ENCODE measurements around the gene DHRS4L2.

The DHRS4L2 gene

GRCh38 chr14:23950411-23951135, 38.2 kb upstream of the DHRS4L2 start:
- TF ChIP-seq FOXP2 (optimal IDR thresholded peaks at IDR 0.05; ENCODE audit: borderline replicate concordance, extremely low read depth, extremely low read length, insufficient read depth) (no peak), POLR2AphosphoS5 (IDR thresholded peaks at IDR 0.05; ENCODE audit: low read depth, low read length) (no peak), SIN3A (IDR thresholded peaks at IDR 0.05; ENCODE audit: borderline replicate concordance, insufficient read depth, low read length) (no peak), REST (IDR thresholded peaks at IDR 0.05; ENCODE audit: insufficient read depth in 1 of 2, low read depth in 2 of 2, low read length in 2 of 2) (no peak), TAF1 (IDR thresholded peaks at IDR 0.05; ENCODE audit: borderline replicate concordance, insufficient read depth, low read length) (no peak)

GRCh38 chr14:23951590-23952201, 37.0 kb upstream of the DHRS4L2 start:
- TF ChIP-seq TAF1 (IDR thresholded peaks at IDR 0.05; ENCODE audit: borderline replicate concordance, insufficient read depth, low read length) (no peak), FOXP2 (optimal IDR thresholded peaks at IDR 0.05; ENCODE audit: borderline replicate concordance, extremely low read depth, extremely low read length, insufficient read depth) (no peak), SIN3A (IDR thresholded peaks at IDR 0.05; ENCODE audit: borderline replicate concordance, insufficient read depth, low read length) (no peak), POLR2AphosphoS5 (IDR thresholded peaks at IDR 0.05; ENCODE audit: low read depth, low read length) (no peak), REST (IDR thresholded peaks at IDR 0.05; ENCODE audit: insufficient read depth in 1 of 2, low read depth in 2 of 2, low read length in 2 of 2) (no peak)

GRCh38 chr14:23953464-23954278, 35.1 kb upstream of the DHRS4L2 start, which contains the start of gene DHRS4:
DHRS4 (plus strand) TSS chr14:23953770; CDS start chr14:23953789, 19 bp downstream.
- TF ChIP-seq FOXP2 (optimal IDR thresholded peaks at IDR 0.05; ENCODE audit: borderline replicate concordance, extremely low read depth, extremely low read length, insufficient read depth) (no peak), POLR2AphosphoS5 (IDR thresholded peaks at IDR 0.05; ENCODE audit: low read depth, low read length) (peak; percentile 65), TAF1 (IDR thresholded peaks at IDR 0.05; ENCODE audit: borderline replicate concordance, insufficient read depth, low read length) (0 out of 2 replicates have a peak, but pooled peaks have one; percentile 50), REST (IDR thresholded peaks at IDR 0.05; ENCODE audit: insufficient read depth in 1 of 2, low read depth in 2 of 2, low read length in 2 of 2) (0 out of 4 replicates have a peak, but pooled peaks of 1 of the 2 experiments have one; percentile 20)

GRCh38 chr14:23984891-23985602, 3.7 kb upstream of the DHRS4L2 start:
- TF ChIP-seq SIN3A (IDR thresholded peaks at IDR 0.05; ENCODE audit: borderline replicate concordance, insufficient read depth, low read length) (no peak), POLR2AphosphoS5 (IDR thresholded peaks at IDR 0.05; ENCODE audit: low read depth, low read length) (no peak), FOXP2 (optimal IDR thresholded peaks at IDR 0.05; ENCODE audit: borderline replicate concordance, extremely low read depth, extremely low read length, insufficient read depth) (no peak), REST (IDR thresholded peaks at IDR 0.05; ENCODE audit: insufficient read depth in 1 of 2, low read depth in 2 of 2, low read length in 2 of 2) (no peak), TAF1 (IDR thresholded peaks at IDR 0.05; ENCODE audit: borderline replicate concordance, insufficient read depth, low read length) (no peak)

Data from PFSK-1 (cell line).